Neural progenitor cell (in vitro differentiated cells): Measurements from ENCODE around the gene GSTO2. TPM values are rescaled to one million over a fixed set of nuclear protein-coding genes. Genes with fewer than 3 reads are reported as not detected.

Experiments
- DNase-seq: peaks from one replicate; pipeline ENCODE4 v3.0.0-alpha.2; 2016; ENCODE audit warnings: low spot score
- H2AFZ ChIP-seq: fragments of 200-600 bp; sonication (generic); replicated peaks from 2 replicates; pipeline ENCODE4 v1.6.1; 2016; ENCODE audit warnings: antibody characterized with exemption
- H3F3A ChIP-seq: fragments of 200-600 bp; sonication (generic); 2 replicates; pipeline ENCODE4 v1.6.1; 2016; ENCODE audit warnings: antibody characterized with exemption, low read depth
- H3K27ac ChIP-seq: fragments of 200-600 bp; sonication (generic); 2 replicates; pipeline ENCODE4 v1.5.1; 2016; ENCODE audit warnings: mild to moderate bottlenecking
- H3K27me3 ChIP-seq: fragments of 200-600 bp; sonication (generic); 2 replicates; pipeline ENCODE4 v1.6.1; 2016; ENCODE audit warnings: mild to moderate bottlenecking, moderate library complexity
- H3K36me3 ChIP-seq: fragments of 200-600 bp; sonication (generic); 2 replicates; pipeline ENCODE4 v1.5.1; 2016
- H3K4me1 ChIP-seq: fragments of 200-600 bp; sonication (generic); 2 replicates; pipeline ENCODE4 v1.6.1; 2016; ENCODE audit warnings: mixed run types
- H3K4me2 ChIP-seq: fragments of 200-600 bp; sonication (generic); 2 replicates; pipeline ENCODE4 v1.6.1; 2016
- H3K4me3 ChIP-seq: fragments of 200-600 bp; sonication (generic); 2 replicates; pipeline ENCODE4 v1.5.1; 2016
- H3K79me2 ChIP-seq: fragments of 200-600 bp; sonication (generic); 2 replicates; pipeline ENCODE4 v1.6.1; 2016; ENCODE audit warnings: low read depth
- H3K9ac ChIP-seq: fragments of 200-600 bp; sonication (generic); 2 replicates; pipeline ENCODE4 v1.6.1; 2016
- H3K9me3 ChIP-seq: fragments of 200-600 bp; sonication (generic); 2 replicates; pipeline ENCODE4 v1.5.1; 2016; ENCODE audit warnings: low read depth
- H4K20me1 ChIP-seq: fragments of 200-600 bp; sonication (generic); 2 replicates; pipeline ENCODE4 v1.6.1; 2016; ENCODE audit warnings: low read depth
- H3K27ac Mint-ChIP-seq: 3 replicates; pipeline ENCODE4 v1.8.0; 2021; ENCODE audit warnings: mixed read lengths
- H3K27me3 Mint-ChIP-seq: 2 replicates; pipeline ENCODE4 v1.8.0; 2022; ENCODE audit warnings: low read depth, mild to moderate bottlenecking, inconsistent platforms, moderate library complexity, mixed read lengths; ENCODE audit not compliant: insufficient read depth
- H3K36me3 Mint-ChIP-seq: 3 replicates; pipeline ENCODE4 v1.8.0; 2021; ENCODE audit warnings: mixed read lengths
- H3K4me1 Mint-ChIP-seq: 3 replicates; pipeline ENCODE4 v1.8.0; 2021; ENCODE audit warnings: mixed read lengths
- H3K4me3 Mint-ChIP-seq: 3 replicates; pipeline ENCODE4 v1.8.0; 2021; ENCODE audit warnings: mild to moderate bottlenecking, moderate library complexity, mixed read lengths
- H3K9me3 Mint-ChIP-seq: 3 replicates; pipeline ENCODE4 v1.8.0; 2020; ENCODE audit warnings: mixed read lengths
- EZH2 ChIP-seq: fragments of 200-600 bp; sonication (generic); IDR thresholded peaks from 2 replicates; pipeline ENCODE4 v1.6.1; 2017; ENCODE audit warnings: antibody characterized with exemption, mild to moderate bottlenecking, moderate library complexity
- EZH2phosphoT487 ChIP-seq: fragments of 200-600 bp; sonication (generic); IDR thresholded peaks from 2 replicates; pipeline ENCODE4 v1.6.1; 2017; ENCODE audit warnings: antibody characterized with exemption
- total RNA-seq: library from RNA; depleted of rRNA; stranded (reverse); fragments of >200 nt; gene quantifications from 2 replicates; pipeline ENCODE4 v1.2.3, GENCODE V29; 2015; ENCODE audit warnings: low replicate concordance
- TF ChIP-seq, protein P1 (sequence below): fragments of 200-600 bp; sonication (generic); IDR thresholded peaks from 2 replicates; pipeline ENCODE4 v1.5.1; 2017; ENCODE audit warnings: antibody characterized with exemption, mild to moderate bottlenecking

GSTO2 gene
- total RNA-seq, 1 donor from 2014 or later: 4.9 TPM

DNA sequence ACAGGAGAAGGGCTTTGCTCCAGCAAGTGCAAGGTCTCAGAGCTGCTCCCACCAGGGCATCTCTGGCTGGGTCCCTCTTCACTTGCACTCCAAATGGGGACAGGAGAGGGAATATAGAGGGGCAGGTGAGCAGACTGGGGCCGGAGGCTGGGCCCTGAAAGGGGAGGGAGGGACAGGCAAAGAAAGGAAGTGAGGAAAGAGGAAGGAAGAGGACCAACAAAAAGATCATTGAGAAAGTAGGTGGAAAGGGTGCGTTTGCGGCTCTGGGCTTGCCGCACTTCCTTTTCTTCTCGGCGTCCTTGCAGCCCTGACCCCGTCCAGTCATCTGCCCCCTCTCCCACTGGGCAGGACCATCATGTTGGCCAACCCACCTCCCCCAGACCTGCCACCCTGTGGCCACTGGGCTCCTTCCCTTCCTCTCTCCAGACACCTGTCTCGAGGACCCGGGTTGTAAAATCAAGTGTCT is 55.3 kb downstream of the GSTO2 start:
- Histone ChIP-seq H3K36me3 (no peaks in the 10 kb centered on the region), H4K20me1 (peaks cover 83% of the 10 kb centered on the region), H3K79me2 (peaks cover 67% of the 10 kb centered on the region), H3K4me1 (peaks cover 41% of the 10 kb centered on the region), H3K4me2 (no peak overlapping the region), H3K4me3 (no peak overlapping the region), H3F3A (peaks cover 17% of the 10 kb centered on the region), H3K9ac (no peak overlapping the region), H3K9me3 (no peaks in the 10 kb centered on the region), H3K27ac (no peak overlapping the region), H2AFZ (no peak overlapping the region), H3K27me3 (peaks cover 28% of the 10 kb centered on the region)
- Mint-ChIP-seq H3K4me3 (no peak overlapping the region), H3K4me1 (peaks cover 66% of the 10 kb centered on the region), H3K9me3 (no peaks in the 10 kb centered on the region), H3K27ac (no peak overlapping the region), H3K36me3 (peaks cover 10% of the 10 kb centered on the region), H3K27me3 (peaks cover 21% of the 10 kb centered on the region)
- TF ChIP-seq EZH2phosphoT487: no peak
- TF ChIP-seq, protein P1, sequence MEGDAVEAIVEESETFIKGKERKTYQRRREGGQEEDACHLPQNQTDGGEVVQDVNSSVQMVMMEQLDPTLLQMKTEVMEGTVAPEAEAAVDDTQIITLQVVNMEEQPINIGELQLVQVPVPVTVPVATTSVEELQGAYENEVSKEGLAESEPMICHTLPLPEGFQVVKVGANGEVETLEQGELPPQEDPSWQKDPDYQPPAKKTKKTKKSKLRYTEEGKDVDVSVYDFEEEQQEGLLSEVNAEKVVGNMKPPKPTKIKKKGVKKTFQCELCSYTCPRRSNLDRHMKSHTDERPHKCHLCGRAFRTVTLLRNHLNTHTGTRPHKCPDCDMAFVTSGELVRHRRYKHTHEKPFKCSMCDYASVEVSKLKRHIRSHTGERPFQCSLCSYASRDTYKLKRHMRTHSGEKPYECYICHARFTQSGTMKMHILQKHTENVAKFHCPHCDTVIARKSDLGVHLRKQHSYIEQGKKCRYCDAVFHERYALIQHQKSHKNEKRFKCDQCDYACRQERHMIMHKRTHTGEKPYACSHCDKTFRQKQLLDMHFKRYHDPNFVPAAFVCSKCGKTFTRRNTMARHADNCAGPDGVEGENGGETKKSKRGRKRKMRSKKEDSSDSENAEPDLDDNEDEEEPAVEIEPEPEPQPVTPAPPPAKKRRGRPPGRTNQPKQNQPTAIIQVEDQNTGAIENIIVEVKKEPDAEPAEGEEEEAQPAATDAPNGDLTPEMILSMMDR: no peak
- no peak for DNase-seq

DNA sequence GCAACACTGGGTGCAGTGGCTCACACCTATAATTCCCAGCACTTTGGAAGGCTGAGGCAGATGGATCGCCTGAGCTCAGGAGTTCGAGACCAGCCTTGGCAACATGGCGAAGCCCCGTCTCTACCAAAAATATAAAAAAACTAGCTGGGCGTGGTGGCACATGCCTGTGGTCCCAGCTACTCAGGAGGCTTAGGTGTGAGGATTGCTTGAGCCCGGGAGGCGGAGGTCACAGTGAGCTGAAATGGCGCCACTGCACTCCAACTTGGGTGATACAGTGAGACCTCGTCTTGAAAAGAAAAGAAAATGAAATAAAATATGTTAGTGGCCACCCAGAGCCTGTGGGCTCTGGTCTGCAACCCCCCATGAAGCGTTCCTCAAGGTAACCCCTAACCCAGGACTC is 55.9 kb downstream of the GSTO2 start:
- peaks cover 33% of the 10 kb centered on the region for H3K27me3 ChIP-seq
- H3K4me1 ChIP-seq: peaks cover 41% of the 10 kb centered on the region
- Mint-ChIP-seq H3K4me3 (no peak overlapping the region), H3K4me1 (peaks cover 67% of the 10 kb centered on the region), H3K9me3 (no peaks in the 10 kb centered on the region), H3K27me3 (peaks cover 21% of the 10 kb centered on the region), H3K36me3 (peaks cover 10% of the 10 kb centered on the region), H3K27ac (no peak overlapping the region)
- no peak overlapping the region for H3K9ac ChIP-seq
- H4K20me1 ChIP-seq: peaks cover 86% of the 10 kb centered on the region
- no peak for DNase-seq
- H3K36me3 ChIP-seq: no peaks in the 10 kb centered on the region
- no peak overlapping the region for H3K27ac ChIP-seq
- no peak overlapping the region for H2AFZ ChIP-seq
- H3K4me2 ChIP-seq: no peak overlapping the region
- no peaks in the 10 kb centered on the region for H3K9me3 ChIP-seq
- peaks cover 60% of the 10 kb centered on the region for H3K79me2 ChIP-seq
- no peak overlapping the region for H3K4me3 ChIP-seq
- peaks cover 23% of the 10 kb centered on the region for H3F3A ChIP-seq
- TF ChIP-seq EZH2 (no peak), EZH2phosphoT487 (no peak)
- TF ChIP-seq, protein P1: no peak

DNA sequence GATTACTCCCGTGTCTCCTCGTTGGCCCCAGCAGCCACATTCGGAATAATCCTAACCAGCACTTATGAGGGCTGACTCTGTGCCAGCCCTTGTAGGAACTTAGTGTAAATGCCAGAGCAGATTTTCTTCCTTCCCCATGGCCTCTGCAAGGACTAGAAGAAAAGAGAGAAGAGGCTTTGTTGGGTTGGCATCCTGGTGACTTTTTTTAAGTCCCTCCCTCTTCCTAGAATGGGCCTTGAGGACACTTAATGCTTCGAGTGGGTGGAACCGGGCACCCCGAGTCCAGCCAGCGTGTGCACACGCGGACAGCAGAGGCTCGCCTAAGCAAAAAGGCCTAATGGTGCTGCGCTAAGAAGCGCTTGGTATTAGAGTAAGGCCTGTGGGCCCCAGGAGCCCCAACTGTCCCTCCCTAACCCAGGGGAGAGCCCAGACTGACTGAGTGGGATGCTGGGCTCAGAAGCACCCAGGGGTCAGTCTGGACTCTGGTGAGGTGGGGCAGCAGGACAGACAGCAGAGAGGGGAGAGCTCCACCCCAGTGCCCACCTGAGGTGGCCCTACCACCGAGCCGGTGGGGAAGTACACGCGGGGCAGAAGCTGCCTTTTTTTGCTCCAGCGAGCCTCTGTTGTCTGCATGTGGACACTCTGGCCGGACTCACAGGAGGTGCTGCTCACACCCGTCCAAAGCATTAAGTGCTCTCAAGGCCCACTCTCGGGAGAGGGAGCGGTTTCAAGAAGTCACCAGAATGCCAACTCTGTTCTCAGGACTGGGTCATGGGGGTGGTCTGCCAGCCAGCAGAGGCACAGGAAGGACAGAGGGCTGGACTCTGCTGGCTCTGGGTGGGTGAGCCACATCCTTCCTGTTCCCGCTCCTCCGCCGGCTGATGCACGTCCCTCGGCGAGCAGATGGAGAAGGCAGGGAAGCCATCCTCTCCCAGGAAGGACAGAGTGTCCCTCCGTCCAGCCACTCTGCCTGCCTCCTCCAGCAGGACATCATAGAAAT is 56.8 kb downstream of the GSTO2 start:
- H3K36me3 Mint-ChIP-seq: peaks cover 10% of the 10 kb centered on the region
- Histone ChIP-seq H3K4me2 (peak overlapping the region; percentile 87), H2AFZ (no peak overlapping the region), H3K4me3 (no peak overlapping the region), H4K20me1 (peaks cover 94% of the 10 kb centered on the region), H3K79me2 (peaks cover 55% of the 10 kb centered on the region), H3K27me3 (peaks cover 41% of the 10 kb centered on the region), H3F3A (peaks cover 29% of the 10 kb centered on the region), H3K9ac (no peak overlapping the region), H3K36me3 (no peaks in the 10 kb centered on the region), H3K27ac (no peak overlapping the region), H3K4me1 (peaks cover 48% of the 10 kb centered on the region), H3K9me3 (no peaks in the 10 kb centered on the region)
- TF ChIP-seq EZH2phosphoT487 (no peak), EZH2 (no peak)
- TF ChIP-seq, protein P1: no peak
- H3K9me3 Mint-ChIP-seq: no peaks in the 10 kb centered on the region
- H3K4me1 Mint-ChIP-seq: peaks cover 70% of the 10 kb centered on the region
- H3K27ac Mint-ChIP-seq: peak overlapping the region; percentile 67
- no peak for DNase-seq
- peaks cover 21% of the 10 kb centered on the region for H3K27me3 Mint-ChIP-seq
- H3K4me3 Mint-ChIP-seq: peak overlapping the region; percentile 49
